NCI-H2107 treated with DMSO at 0.1 percent for 48 hours (cell line): ENCODE measurements around the gene SLC1A7.

Source experiments
- DNase-seq: peaks from one replicate; lab custom pipeline; 2025; ENCODE audit not compliant: unreplicated experiment; lab: John Stamatoyannopoulos, UW

Gene SLC1A7

DNA sequence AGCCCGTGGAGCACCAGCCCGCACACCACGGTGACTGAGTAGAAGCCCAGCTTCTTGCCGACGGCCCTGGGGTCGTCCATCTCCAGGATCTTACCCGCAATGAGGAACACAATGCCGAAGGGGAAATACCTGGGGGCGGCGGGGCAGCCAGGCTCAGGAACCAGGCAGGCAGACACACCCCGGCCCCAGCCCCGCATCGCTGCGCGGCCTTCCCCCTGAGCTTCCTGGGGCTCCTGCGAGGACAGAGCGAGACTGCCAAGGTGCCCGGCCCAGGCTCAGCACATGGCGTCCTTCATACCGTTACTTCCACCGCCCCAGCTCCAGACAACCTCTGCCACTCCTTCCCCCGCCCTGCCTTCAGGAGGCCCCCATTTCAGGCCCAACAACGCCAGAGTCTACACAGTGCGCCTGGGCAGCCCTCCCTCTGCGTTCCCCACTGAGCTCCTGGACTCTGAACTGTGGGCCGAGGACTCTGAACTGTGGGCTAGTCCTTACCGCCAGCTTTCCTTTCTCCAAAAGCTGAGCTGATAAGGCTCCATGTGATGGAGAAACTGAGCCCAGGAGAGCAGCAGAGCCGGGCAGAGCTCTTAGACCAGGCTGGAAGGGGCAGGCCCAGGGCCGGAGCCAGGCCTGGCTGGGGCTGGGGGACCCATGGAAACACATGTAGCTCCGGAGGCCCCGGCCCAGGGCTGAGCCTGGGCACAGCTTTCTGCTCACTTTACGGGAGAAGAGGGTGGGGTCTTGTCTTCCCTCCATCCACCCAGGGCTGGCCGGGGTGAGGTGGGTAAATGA lies 49.6 kb downstream of the SLC1A7 start:
- no peak for DNase-seq

DNA sequence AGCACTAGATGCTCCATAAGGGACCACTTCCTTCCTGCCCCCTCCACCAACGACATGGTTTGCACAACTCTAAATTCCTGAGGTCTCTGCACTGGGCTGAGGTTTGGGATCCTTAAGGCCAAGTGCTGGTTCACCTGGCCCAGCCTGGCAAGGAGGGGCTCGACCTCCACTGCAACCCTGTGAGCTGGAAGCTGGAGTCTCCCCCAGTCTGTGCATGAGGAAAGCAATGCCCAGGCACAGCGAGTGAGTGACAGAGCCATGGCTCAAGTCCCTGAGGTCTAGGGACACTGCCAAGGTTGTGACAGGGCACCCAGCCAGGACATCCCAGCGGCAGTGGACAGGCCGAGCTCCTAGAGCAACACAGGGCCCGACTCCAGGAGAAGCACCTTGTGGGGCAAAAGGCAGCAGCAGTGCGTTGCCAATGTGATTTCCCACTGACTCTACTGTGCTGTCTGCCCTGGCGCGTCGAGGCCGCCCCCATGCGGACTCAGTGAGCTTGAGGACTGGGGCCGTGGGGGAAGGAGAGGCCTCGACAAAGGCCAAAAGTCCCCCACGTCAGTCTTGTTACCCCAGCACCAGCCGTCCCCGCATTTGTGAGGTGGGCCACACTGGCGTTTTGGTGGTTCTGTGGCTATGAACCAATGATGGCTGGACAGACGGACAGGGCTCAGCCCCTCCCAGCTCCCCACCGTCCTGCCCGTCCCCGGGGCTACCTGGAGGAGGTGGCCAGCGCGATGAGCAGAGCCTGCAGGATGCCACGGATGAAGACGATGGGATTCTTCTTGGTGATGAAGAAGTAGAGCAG lies 50.4 kb downstream of the SLC1A7 start:
- no peak for DNase-seq

DNA sequence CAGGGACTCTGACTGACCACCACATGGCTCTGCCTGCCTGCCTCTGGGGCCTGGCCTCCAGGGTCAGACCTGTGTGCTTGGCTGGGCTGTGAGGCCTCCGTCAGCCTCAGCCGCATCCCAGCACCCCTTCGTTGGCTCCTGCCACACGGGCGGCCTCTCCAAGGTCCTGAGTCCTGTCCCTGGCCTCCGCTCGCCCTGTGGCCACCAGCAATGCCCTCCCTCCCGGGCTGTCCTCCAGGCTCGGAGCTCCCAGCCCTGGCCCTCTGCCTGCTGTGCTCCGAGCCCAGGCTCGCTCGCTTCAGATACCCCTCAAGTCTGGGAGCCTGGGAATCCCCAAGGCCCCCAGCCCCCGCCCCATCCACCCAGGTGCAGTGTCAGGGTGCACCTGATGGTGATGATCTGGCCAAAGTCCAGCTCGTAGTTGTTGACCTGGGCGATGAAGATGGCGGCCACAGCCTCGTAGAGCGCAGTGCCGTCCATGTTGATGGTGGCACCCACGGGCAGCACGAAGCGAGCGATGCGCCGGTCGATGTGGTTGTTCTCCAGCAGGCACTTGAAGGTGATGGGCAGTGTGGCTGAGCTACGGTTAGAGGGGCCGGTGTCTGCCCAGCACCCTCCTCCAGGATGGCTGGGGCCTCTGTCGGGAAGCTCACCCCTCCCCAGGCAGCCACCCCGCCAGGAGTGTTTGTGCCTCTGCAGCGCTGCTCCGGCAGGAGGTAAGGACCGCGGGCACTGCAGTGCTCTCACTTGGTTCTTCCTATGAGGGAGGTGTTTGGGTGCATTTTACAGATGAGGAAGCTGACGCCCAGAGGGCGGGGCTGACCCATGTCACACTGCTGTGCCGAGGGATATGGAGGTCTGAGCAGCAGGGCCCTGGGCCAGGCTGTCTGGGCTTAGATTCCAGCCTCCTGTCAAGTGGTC lies 52.0 kb downstream of the SLC1A7 start:
- DNase-seq: no peak

DNA sequence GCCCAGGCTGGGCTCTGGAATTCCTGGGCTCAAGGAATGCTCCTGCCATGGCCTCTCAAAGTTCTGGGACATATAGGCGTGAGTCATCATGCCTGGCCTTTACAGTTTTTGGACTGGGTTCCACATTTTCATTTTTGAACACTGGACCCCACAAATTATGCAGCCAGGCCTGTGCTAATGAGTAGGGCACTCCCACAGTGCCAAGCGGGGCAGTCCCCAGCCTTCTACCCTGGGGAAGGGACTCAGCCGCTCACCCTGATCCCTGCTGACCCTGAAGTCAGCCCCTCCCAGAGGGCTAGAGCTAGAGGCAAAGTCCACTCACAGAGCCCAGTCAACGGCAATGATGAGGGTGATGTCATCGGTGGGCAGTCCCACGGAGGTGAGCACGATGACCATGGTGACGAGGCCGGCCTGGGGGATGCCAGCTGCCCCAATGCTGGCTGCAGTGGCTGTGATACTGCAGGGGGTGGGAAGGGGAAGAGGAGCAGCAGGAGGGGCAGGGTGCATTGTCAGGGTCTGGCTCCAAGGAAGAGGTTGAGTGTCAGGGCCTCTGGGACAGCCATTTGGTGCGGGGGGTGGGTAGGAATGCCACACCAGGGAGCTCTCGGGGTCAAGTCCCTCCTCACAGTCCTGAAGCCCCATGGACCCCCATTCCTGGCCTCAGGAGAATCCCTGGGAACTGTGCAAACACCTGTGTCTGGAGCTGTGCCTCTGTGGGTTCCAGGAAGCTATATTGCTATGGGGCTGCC lies 52.8 kb downstream of the SLC1A7 start:
- no peak for DNase-seq

DNA sequence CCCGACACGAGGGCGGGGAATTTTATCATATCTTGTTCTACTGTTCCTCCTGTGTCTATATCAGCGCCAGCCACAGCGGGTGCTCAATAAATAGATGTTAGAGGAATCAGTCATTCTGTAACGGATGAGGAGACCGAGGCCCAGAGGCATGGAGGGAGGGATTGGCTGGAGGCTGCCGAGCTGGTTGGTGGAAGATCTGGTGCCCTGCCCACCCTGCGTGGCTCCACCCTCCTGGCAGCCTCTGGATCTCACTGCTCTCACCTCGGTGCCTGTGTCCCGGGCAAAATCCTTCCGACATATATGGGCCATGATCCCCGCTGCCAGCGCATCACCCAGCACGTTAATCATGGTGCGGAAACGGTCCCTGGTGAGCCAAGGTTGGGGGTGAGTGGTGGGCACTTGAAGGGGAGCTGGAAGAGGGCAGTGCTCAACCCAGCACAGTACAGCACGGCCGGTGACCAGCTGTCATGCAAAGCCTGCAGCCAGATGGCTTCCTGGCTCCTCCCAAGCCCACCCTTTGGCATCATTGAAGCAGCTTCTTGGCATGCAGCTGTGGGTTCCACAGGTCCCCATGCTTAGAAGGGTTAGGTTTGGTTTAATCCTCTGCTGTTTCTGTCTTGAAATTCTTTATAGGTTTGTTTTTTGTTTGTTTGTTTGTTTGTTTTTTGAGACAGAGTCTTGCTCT lies 53.7 kb downstream of the SLC1A7 start:
- DNase-seq: no peak

DNA sequence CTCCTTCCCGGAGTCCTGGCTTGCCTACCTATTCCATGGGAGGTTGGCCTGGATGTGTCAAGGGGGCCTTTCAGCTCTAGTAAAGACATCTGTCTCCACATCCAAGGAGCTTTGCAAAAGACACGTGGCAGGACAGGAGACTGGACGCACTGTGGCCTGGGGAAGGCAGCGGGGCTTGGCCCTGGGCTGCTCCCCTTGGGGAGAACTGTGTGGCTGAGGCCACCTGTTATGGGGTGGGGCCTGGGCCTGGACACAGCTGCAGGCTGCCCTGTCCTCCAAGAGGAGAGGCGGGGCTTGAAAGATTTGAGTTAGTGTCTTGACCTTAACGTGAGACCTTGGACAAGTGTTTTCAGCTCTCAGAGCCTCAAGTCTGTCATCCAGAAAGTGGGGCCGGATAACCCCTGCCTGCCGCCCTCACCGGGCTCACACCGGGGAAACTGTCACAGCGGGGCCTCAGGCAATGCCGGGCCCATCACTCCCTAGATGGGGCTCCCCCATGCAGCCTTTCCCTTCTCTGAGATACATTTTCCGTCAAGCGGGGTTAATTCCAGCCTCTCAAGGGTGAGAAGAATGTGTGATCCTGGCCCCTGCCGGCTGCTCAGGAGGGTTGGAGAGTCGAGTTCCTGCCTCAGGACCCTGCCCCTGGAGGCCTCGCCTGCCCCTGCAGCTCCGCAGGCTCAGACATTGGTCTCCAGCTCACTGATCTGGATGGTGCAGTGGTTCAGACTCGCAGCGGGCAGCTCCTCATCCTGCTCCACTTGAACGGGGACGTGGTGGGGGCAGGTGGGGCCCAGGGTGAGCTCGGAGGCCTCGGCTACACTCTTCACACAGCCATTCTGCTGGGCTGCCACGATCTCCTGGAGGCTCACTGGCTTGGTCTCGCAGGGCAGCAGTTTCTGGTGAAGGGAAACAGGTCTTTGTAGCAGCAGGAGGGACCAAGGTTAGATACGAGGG lies 54.8 kb downstream of the SLC1A7 start:
- DNase-seq: no peak

DNA sequence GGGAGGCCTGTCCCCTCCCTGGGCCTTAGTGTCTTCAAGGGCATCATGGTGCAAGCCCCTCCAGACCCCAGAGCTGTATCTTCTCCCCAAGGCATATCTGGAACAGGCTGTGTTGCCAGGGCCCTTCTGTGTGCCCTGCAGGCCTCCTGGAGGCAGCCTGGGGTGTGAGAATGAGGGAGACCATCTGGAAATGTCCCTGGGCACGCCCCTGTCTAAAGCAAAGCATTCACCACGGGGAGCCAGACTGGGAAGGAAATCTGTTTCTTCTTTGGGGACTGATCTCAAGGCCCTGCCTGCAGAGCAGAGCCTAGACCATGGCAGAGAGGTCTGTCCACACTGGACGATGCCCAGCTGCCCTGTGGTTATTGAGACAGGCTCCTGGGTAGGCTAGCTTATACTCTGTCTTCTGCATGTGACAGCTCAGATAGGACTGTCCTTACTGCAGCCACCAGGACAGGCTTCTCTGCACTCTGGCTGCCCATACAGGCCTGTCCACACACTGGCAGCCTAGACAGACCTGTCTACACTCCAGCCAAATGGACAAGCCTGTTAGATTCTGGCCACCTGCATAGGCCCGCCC lies 55.9 kb downstream of the SLC1A7 start:
- no peak for DNase-seq

DNA sequence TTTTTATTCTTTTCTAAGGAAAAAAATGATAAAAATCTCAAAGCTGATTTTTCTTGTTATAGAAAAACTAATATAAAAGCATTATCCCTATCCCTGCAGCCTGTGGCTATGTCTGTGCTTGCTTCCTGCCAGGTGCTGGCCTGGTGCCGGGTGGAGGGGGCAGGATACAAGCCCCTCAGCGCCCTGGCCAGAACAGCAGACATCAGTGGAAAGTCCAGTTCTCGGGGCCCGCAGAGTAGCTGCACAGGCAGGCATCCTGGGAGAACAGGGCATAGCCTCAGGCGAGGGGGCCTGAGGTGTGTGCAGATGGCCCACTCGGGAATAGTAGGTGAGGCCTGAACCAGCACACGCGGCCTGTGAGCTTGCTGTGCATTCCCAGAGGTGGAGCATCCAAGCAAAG lies 57.0 kb downstream of the SLC1A7 start:
- DNase-seq: no peak

DNA sequence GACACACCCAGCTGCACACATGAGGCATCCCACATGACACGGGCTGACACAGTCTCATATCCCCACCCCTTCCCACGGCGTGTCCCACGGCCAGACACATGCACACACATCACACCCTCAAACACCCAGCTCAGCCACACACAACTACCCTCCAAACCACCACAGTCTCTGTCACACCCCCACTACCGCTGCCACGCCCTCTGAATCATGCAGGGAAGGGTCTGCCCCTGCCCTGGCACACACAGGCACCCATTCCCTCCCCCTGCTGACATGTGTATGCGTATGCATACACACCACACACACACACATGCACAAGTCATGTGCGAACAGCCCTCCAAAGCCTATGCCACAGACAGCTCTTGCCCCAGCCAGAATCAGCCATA lies 57.9 kb downstream of the SLC1A7 start:
- DNase-seq: no peak

DNA sequence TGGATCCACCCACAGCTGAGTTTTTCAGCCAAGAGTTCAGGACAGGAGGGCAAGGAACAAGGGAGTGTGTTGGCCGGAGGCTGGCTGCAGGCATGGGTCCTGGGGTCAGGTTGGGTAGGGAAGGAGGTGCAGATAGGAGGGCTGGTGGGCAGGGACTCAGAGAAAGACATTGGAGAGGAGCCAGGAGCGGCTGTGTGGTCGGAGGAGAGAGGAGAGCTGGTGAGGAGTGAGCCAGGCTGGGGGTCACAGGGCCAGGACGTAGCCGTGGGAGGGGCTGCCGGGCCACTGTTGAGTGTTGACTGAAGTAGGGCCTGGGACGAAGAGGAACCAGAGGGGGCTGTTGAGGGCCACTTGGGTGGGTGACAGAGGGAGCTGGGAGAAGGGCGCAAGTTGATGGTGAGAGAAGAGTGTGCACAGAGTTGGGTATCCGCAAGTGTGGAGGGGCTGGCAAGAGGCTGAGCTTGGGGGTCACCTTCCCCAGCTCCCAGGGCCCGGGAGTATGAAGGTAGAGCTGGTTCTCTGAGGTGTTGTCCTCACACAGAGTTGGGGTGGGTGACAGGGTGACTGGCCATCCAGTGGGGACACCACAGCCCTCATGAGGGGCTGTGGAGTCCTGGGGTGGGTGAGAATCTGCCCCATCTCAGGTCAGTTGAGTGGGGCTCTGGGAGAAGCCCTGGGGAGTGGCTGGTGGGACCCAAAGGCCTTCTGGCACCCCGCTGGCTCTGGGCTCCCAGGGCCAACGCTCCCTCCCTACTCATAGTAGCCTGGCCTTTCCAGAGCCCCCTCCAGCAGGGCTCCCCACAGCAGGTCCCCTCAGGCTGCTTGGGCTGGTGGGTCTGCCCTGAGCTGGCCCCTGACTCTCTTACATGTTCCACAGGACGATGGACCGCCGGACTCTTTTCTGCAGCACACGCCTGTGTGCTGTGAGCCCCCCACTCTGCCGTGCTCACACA lies 58.5 kb downstream of the SLC1A7 start:
- no peak for DNase-seq

DNA sequence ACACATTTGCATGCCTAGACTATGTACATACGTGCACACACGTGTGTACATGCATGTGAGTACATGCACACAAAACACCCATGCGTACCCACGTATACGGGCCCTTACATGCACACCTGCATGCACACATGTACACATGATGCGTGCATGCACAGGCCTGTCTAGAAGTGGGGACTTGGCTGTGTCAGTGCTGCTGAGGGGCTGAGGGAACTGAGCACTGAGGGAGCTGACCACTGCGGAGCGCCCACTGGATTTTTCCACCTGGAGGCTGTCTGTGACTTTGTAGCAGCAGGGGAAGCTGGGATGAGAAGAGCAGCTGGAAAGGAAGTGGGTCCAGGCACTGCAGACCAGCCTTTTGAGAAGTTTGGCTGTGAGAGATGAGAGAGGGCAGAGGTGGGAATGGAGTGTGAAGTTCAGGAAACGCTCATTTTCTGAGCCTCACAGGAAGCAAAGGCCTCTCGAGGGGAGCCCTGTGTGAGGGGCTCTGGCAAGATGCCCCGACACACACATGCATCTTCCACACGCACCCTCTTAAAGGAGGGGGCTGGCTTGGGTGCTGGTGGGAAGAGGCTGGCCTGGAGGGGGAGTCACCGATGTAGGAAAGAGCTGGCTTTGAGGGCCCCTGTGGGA lies 59.5 kb downstream of the SLC1A7 start:
- no peak for DNase-seq

DNA sequence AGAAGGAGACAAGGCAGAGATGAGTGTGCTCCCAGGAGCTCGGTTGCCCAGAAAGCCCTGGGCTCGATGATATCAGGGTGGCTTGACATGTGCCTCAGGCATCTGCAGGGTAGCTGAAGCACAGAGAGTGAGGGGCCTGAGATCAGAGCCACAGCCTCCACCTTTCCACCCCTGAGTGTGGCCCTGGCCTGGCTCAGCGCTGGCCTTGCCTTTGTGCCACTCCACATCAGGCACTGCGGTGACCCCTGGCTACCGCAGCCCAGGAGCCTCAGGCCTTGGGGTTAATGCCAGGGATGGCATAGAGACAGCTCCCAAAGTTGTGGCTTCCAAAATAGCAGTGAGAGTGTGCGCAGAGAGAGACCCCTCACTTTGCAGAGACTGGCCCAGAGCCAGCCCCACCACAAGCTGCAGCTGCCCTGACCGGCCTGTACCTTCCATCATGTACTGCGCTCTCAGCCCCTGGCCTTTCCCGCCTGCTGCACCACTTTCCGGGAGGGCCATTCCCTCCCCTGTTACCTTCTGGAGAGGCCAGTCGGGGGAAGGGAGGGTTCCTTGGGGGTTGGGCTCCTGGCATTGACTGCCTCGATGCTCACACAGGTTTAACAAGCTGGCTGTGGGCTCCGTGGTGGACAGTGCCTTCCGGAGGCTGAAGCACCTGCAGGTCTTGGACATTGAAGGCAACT lies 60.9 kb downstream of the SLC1A7 start:
- DNase-seq: no peak

DNA sequence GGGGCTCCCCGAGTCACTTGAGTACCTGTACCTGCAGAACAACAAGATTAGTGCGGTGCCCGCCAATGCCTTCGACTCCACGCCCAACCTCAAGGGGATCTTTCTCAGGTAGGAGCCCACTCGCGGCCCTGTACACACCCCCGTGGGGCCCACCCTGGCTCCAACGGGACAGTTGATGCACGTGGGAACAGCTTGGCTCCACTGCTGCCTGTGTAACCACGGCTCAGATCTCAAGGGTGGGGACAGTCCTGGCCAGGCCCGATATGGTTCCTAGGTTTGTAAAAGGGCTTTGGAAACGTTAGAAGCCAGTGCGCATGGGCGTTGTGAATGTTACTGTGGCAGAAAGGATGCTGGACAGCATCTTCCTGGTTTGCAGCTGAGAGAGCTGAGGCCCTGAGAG lies 61.7 kb downstream of the SLC1A7 start:
- no peak for DNase-seq

DNA sequence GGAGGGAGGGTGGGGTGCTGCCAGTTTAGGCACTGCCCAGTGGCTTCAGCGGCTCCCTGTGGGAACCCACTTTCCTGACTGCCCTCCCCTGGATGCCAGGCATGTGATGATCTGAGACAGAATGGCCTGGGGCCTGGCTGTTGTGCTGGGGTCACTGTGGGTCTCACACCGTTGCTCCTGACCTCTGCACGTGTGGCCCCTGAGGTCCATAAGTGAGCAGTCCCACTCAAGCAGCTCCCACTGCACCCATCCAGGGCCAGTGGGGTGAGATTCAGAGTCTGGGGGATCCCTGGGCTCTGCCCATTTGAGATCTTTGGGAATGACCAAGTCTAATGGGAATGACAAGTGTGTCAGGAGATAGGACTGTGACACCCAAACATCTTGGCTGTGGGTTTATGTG lies 62.4 kb downstream of the SLC1A7 start:
- no peak for DNase-seq

DNA sequence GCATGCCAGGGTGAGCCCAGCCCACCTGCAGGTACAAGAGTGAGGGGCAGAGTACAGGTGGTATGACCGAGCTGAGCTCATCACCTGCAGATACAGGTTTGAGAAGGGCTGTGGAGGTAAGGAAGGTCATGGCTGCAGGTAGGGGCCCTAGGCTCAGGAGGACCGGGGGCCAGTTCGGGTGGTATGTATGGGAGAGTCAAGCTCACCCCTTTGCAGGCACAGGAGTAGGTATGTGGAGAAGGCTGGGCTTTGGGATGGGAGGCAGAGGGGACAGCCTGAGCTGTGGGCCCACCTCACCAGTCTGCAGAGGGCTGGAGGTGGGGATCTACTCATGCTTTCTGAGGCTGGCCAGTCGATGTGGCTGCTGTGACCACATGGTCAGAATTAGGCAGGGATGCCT lies 63.2 kb downstream of the SLC1A7 start:
- DNase-seq: no peak

DNA sequence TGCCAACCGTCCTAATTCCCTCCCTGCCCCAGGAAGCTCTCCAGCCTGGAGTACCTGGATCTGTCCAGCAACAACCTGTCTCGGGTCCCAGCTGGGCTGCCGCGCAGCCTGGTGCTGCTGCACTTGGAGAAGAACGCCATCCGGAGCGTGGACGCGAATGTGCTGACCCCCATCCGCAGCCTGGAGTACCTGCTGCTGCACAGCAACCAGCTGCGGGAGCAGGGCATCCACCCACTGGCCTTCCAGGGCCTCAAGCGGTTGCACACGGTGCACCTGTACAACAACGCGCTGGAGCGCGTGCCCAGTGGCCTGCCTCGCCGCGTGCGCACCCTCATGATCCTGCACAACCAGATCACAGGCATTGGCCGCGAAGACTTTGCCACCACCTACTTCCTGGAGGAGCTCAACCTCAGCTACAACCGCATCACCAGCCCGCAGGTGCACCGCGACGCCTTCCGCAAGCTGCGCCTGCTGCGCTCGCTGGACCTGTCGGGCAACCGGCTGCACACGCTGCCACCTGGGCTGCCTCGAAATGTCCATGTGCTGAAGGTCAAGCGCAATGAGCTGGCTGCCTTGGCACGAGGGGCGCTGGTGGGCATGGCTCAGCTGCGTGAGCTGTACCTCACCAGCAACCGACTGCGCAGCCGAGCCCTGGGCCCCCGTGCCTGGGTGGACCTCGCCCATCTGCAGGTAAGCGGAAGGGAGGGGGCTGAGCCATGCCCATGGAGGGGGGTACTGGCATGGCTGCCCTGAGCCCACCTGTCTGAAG lies 63.9 kb downstream of the SLC1A7 start:
- DNase-seq: no peak
